Putamen (tissue), 1 donor: ENCODE results near the gene CCDC154.

Source experiments
- DNase-seq: peaks from one replicate; pipeline ENCODE4 v3.0.0-alpha.2; 2016; ENCODE audit warnings: low spot score

Gene CCDC154

DNA sequence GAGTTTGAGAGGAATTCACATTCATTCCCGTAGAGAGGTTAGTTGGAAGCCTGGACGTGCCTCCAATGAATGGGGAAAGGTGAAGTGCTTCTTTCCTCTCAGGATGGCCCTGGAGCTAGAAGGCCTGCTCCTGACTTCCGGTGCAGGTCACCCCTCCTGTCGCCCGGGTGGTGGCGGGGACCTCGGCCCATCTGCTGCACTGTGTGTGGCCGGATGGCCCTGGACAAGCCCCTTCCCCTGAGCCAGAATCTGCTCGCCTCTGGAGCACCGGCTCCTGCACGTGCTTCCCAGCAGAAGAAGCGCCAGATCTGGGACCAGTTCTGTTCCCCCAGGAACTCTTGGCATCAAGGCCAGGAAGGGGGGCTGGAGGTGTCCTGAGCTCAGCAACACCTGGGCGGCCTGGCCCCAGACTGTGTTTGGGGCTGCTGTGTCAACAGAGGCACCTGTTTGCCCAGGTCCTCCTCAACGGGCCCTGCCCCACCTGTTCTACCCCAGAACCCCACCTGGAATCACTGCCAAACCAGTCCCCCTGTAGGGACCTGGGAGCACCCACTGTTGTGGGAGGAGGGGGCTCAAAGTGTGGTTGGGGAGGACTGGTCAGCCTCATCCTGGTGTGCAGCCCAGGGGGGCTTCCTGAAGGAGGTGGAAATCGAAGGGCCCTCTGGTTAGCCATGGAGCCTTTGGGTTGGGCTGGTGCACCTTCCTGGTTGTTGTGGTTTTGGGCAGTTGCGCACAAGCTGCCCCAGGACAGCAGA lies 18.6 kb downstream of the CCDC154 start:
- DNase-seq = no peak

DNA sequence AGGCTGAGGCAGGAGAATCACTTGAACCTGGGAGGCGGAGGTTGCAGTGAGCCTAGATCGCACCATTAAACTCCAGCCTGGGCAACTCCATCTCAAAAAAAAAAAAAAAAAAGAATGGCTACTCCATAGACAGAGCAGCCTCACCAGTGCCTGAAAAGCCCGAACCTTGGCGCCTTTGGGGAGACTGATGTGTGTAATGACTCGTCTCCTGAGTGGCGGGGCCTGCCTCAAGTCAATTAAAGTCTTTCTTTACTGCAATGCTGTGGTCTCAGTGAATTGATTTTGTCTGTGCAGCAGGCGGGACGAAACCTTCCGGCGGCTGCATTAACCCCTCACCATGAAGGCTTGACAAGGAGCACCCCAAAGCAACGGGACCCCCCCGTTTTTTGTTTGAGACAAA lies 20.3 kb downstream of the CCDC154 start:
- no peak for DNase-seq

DNA sequence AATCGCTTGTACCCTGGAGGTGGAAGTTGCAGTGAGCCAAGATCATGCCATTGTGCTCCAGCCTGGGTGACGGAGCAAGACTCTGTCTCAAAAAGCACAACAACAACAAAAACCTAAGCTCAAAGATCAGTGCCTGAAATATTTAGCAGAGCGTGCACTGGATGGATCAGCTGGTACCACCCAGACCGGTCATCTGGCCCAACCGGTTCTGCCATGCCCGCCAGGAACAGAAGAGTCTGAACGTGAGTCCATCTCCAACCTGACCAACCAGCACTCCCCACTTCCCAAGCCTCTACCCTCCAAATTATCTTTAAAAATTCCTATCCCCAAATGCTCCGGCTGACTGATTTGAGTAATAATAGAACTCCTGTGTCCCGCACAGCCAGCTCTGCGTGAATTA lies 22.3 kb downstream of the CCDC154 start:
- DNase-seq = no peak

- DNase-seq = no peak
Measured at GRCh38 chr16:1420111-1420539, 24.2 kb downstream of the CCDC154 start.

DNA sequence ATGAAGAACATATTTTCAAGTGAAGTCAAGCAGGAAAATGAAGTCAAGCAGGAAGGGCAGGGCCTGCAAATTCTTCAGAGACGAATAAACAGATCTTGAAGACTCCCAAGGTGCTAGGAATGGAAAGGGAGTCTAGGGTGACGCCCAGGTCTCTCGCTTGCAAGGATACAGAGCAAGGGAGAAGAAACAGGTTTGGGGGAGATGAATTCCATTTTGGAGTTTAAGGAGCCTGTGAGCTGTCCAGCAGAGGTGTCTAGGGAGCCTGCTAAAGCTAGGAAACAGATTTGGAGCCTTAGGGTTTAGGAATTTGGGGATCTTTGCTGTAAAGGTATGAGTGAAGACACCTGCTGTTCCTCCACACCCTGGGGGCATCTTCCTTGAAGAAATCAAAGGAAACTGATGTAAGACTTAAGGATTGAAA lies 27.8 kb downstream of the CCDC154 start:
- DNase-seq = no peak

DNA sequence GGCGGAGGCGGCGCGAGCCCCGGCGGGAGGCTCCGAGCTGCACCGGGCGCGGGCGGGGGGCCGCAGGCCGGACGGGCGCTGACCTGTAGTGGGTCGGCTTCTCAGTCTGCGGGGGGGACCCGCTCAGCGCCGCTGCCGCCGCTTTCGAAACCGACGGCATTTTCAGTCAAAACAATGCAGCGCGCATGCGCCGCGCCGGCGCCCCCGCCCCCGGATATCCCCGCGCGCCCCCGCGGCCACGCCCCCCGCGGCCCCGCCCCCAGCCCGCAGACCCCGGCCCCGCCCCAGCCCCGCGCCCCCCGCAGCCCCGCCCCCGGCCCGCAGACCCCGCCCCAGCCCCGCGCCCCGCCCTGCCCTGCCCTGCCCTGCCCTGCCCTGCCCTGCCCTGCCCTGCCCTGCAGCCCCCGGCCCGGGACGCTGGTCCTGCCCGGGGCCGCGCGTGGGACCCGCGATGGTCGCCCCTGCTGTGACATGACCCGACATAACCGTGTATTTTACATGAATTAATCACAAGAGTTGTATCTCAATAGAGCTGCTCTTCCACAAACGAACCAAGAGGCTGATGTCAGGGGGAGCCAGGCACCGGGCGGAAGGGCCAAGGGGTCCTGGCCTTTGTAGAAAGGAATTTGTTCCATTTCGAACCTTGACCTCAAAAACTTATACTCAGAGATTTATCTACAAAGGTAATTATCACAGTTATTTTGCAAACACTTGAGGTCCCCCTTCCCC lies 29.7 kb downstream of the CCDC154 start, which contains the start of gene UNKL:
UNKL (minus strand) TSS at position 173 of the 729 bp plus-strand sequence; CDS start at position 160, 13 bp downstream.
- no peak for DNase-seq

DNA sequence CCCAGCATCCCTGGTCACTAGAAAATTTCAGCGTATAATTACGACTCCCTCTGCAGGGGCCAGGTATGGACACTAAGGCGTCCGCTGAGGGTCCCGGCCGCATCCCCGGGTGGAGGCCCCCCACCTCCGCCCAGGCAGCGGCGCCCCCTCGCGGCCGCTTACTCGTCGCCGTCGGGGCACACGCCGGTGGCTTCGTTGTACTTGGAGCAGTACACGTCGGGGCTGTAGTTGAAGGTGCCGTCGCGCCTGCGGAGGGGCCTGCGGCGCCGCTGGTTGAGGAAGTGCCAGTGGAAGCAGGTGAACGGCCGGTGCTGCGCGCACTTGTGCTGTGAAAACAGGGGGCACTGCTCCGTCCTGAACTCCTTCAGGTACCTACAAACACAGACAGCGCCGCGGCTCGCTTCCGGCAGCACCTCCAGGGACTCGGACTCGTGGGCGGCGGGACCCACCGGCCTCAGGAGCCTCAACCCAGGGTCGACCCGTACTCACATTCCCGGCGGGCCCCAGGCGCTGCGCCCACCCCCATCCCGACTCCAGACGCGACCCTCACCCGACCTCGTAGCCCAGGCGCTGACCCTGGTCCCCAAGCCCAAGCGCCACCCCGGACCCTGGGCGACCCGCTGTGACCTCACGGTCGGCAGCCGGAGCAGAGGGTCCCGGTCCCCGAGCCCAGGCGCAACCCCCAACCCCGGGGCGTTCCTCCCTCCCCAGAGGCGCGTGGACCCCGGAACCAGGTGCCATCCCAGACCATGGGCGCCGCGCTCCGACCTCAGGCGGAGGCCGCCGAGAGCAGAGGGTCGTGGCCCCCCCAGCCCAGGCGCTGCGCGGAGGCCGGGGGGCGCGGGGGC lies 30.4 kb downstream of the CCDC154 start:
- DNase-seq = no peak

DNA sequence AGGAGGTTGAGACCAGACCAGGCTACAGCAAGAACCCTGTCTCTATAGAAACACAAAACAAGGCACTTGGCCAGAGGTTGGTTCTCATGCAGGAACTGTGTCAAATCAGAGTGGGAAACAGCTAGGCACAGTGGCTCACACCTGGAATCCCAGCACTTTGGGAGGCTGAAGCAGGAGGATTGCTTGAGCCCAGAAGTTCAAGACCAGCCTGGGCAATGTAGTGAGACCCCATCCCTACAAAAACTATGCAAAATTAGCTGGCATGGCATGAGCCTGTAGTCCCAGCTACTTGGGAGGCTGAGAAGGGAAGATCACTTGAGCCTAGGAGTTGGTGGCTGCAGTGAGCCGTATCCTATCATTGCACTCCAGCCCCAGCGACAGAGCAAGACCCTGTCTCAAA lies 31.5 kb downstream of the CCDC154 start:
- DNase-seq = no peak

GRCh38 chr16:1408171-1408837 lies 36.1 kb downstream of the CCDC154 start:
- DNase-seq = peak; percentile 90

DNA sequence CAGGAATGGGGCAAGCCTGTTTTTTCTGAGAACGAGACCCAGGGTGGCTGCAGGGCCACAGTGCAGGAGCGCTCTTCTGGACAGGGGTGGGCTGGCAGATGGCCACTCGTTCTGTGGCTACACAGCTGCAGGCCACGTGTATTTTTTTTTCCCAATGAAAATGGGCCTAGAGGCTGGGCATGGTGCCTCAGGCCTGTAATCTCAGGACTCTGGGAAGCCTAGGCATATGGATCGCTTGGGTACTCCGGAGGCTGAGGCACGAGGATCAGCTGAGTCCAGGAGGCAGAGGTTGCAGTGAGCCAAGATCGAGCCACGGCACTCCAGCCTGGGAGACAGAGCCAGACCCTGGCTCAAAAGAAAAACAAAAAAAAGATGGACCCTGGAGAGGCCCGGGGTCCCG lies 36.6 kb downstream of the CCDC154 start:
- DNase-seq = no peak

DNA sequence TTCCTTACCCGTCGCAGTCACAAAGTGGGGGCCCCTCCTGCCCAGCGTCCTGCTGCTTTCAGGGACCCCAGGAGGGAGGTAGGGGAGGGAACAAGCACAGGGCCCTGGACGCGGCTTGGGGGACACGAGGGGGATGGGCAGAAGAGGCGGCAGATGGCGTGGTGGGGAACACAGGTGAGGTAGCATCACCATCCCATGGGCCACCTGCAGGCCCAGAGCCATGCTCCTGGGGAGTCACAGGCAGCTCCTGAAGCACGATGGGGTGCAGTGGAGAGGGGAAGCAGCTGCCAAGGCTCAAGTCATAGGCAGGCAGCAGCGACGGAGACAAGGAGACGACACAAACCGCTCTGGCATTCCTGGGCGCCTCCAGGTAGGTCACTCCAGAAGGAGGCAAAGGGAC lies 40.6 kb downstream of the CCDC154 start:
- no peak for DNase-seq

- no peak for DNase-seq
Measured at GRCh38 chr16:1403036-1403435, 41.3 kb downstream of the CCDC154 start.

DNA sequence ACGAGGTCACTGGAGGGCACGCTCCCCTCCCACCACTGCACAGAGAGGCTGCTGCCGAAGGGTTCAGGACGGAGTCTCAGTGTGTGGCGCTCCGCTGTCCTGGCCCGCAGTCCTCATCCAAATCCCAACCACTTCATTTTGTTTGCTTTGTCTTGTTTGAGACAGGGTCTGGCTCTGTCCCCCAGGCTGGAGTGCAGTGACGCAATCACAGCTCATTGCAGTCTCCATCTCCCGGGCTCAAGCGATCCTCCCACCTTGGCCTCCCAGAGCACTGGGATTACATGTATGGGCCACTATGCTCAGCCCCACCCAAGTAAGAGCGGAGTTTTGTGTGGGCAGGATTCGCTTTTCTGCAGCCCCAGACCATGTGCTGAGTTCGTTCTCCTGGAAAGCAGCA lies 42.6 kb downstream of the CCDC154 start:
- DNase-seq = no peak

DNA sequence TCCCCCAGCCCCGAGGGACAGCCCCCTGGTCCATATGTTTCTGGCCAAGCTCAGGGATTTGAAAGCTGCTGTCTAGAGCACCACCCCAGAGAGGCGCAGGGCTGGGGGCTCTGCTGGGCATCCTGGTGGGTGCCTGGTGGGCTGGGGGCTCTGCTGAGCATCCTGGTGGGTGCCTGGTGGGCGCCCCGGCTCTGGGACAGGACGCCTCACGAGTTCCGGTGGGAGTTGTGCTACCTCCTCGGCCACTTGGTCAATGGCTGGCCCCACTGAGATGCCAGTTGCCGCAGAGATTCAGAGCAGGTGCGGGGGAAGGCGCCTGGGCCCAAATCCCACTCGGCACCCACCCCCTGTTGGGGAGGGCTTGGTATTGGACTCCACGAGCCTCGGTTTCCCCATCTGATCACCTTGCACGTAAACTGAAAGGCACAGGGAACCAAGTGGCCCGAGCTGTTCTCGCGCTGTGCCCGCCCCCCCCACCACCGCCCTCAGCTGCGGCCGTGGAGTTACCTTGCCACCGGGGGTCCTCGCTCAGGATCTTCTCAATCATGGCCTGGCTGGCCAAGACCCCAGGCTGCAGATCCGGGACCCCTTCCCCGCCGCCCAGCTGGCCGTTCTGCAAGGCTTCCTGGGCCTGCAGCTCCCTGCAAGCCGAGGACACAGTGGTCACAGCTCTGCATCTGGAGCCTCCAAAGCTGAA lies 43.1 kb downstream of the CCDC154 start:
- DNase-seq = no peak

GRCh38 chr16:1398826-1399581 lies 45.4 kb downstream of the CCDC154 start:
- no peak for DNase-seq

- no peak for DNase-seq
Measured at GRCh38 chr16:1398351-1398750, 46.0 kb downstream of the CCDC154 start.

- DNase-seq = no peak
Measured at GRCh38 chr16:1397779-1398178, 46.6 kb downstream of the CCDC154 start.

DNA sequence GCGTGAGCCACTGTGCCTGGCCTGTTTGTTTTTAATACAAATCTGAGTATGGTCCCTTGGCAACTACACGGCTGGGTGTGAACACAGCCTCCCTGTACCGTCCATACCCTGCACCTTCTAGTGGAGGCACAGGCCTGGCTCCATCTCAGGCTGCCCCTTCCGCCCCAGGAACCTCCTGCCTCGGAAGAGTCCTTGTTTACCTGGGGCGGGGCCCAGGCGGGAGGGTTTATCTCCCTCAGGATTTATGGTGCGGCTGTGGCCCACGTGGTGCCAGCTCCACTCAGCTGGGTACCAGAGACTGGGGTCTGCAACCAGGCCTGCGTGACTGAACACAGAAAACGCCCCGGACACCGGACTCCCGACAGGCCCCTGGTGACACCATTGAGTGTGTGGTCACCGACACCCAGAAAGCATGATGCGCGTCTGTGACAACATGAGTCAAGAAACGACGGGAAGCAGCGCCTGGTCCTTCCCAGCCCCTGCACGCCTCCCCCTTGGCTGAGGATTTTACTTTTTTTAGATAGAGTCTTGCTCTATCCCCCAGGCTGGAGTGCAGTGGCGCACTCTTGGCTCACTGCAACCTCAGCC lies 48.8 kb downstream of the CCDC154 start:
- DNase-seq = no peak

GRCh38 chr16:1394367-1394951 lies 49.9 kb downstream of the CCDC154 start:
- no peak for DNase-seq
